SU-DHL-6 (cell line): ENCODE data around the gene OR10A5.

Source experiments
- H2AFZ ChIP-seq: fragments of 200-600 bp; sonication (generic); 2 replicates; pipeline ENCODE4 v1.6.1; 2014; ENCODE audit warnings: low read depth, mild to moderate bottlenecking, moderate library complexity, mixed read lengths, antibody characterized with exemption, low read length; ENCODE audit not compliant: severe bottlenecking
- H3F3A ChIP-seq: fragments of 200-600 bp; shearing (Covaris generic); 2 replicates; pipeline ENCODE4 v1.6.0; 2016; ENCODE audit warnings: antibody characterized with exemption, mild to moderate bottlenecking; ENCODE audit not compliant: insufficient read depth
- H3K27ac ChIP-seq: fragments of 200-600 bp; sonication (generic); 2 replicates; pipeline ENCODE4 v1.5.1; 2016; ENCODE audit warnings: low read depth, mild to moderate bottlenecking, low read length, moderate library complexity, mixed read lengths
- H3K27me3 ChIP-seq: fragments of 200-600 bp; sonication (generic), shearing (Covaris generic); 2 replicates; pipeline ENCODE4 v1.6.0; 2014; ENCODE audit warnings: mild to moderate bottlenecking, low read length
- H3K36me3 ChIP-seq: fragments of 200-600 bp; sonication (generic); 2 replicates; pipeline ENCODE4 v1.6.1; 2014; ENCODE audit warnings: mild to moderate bottlenecking, low read length, mixed read lengths
- H3K4me2 ChIP-seq: fragments of 300-600, 200-600 bp; shearing (Covaris generic), sonication (generic); 2 replicates; pipeline ENCODE4 v1.6.0; 2014; ENCODE audit warnings: low read length, low read depth, mild to moderate bottlenecking; ENCODE audit not compliant: poor library complexity, severe bottlenecking
- H3K4me3 ChIP-seq: fragments of 200-600 bp; sonication (generic); 2 replicates; pipeline ENCODE4 v1.5.1; 2014; ENCODE audit warnings: antibody characterized with exemption, low read length, mild to moderate bottlenecking, mixed read lengths; ENCODE audit not compliant: insufficient read depth, poor library complexity, severe bottlenecking
- H3K79me2 ChIP-seq: fragments of 200-600 bp; sonication (generic); 2 replicates; pipeline ENCODE4 v1.6.1; 2014; ENCODE audit warnings: mild to moderate bottlenecking, low read length, moderate library complexity; ENCODE audit not compliant: insufficient read depth
- H3K9ac ChIP-seq: fragments of 200-600 bp; sonication (generic); 2 replicates; pipeline ENCODE4 v1.7.0; 2014; ENCODE audit warnings: mild to moderate bottlenecking, low read length
- H3K9me2 ChIP-seq: fragments of 200-600 bp; sonication (generic); replicated peaks from 2 replicates; pipeline ENCODE4 v1.6.1; 2014; ENCODE audit warnings: low read length; ENCODE audit not compliant: insufficient read depth
- H3K9me3 ChIP-seq: fragments of 200-600 bp; sonication (generic); 2 replicates; pipeline ENCODE4 v1.6.1; 2014; ENCODE audit warnings: low read length, mixed read lengths; ENCODE audit not compliant: insufficient read depth
- H4K20me1 ChIP-seq: fragments of 200-600 bp; sonication (generic); 2 replicates; pipeline ENCODE4 v1.6.1; 2014; ENCODE audit warnings: low read depth, mild to moderate bottlenecking, antibody characterized with exemption, low read length, moderate library complexity, mixed read lengths
- EZH2phosphoT487 ChIP-seq: fragments of 200-600 bp; sonication (generic), shearing (Covaris generic); conservative IDR thresholded peaks from 2 replicates; pipeline ENCODE4 v1.6.1; 2018; ENCODE audit warnings: mild to moderate bottlenecking, antibody characterized with exemption, low read length, moderate library complexity, mixed read lengths
- TF ChIP-seq, protein P1 (sequence below): fragments of 200-600 bp; sonication (generic); IDR thresholded peaks from one replicate; pipeline ENCODE4 v1.5.1; 2017; ENCODE audit warnings: antibody characterized with exemption, mild to moderate bottlenecking, low read length, moderate library complexity; ENCODE audit not compliant: insufficient read depth, poor library complexity, severe bottlenecking

Gene OR10A5

DNA sequence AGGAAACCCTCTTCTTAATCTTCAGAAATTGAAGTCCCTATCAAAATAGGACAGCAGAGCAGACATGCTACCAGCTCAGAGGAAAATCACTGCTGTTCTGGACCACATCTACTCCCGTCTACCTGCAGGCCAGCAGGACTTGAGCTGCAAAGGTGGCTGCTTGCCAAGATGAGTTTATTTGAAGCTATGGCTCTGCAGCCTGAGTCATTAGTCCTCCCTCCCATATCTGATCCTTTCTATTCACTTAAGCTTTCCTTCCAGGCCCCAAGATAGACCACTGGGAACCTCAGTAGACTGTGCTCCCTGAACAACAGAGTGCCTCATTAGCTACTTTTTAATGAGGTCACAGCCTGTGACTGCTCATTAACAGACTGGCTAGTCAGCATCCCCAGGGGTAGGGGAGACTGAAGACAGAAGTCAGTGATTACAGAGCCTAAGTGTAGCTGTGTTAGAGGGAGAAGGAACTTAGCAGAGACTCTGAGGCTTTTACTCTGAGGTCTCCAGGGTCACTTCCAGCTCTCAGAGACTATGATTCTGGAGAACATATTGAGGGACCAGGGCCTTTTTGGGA lies 10.6 kb downstream of the OR10A5 start:
- TF ChIP-seq EZH2phosphoT487: no peak
- TF ChIP-seq, protein P1, sequence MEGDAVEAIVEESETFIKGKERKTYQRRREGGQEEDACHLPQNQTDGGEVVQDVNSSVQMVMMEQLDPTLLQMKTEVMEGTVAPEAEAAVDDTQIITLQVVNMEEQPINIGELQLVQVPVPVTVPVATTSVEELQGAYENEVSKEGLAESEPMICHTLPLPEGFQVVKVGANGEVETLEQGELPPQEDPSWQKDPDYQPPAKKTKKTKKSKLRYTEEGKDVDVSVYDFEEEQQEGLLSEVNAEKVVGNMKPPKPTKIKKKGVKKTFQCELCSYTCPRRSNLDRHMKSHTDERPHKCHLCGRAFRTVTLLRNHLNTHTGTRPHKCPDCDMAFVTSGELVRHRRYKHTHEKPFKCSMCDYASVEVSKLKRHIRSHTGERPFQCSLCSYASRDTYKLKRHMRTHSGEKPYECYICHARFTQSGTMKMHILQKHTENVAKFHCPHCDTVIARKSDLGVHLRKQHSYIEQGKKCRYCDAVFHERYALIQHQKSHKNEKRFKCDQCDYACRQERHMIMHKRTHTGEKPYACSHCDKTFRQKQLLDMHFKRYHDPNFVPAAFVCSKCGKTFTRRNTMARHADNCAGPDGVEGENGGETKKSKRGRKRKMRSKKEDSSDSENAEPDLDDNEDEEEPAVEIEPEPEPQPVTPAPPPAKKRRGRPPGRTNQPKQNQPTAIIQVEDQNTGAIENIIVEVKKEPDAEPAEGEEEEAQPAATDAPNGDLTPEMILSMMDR: no peak
- no peak overlapping the region for H3K9ac ChIP-seq
- no peaks in the 10 kb centered on the region for H3K79me2 ChIP-seq
- H3K9me3 ChIP-seq: peaks cover 12% of the 10 kb centered on the region; the same call in 1 of the 2 replicates
- no peaks in the 10 kb centered on the region for H3K9me2 ChIP-seq
- H4K20me1 ChIP-seq: no peaks in the 10 kb centered on the region; the same call in 1 of the 2 replicates
- H3K27ac ChIP-seq: no peak overlapping the region
- H3F3A ChIP-seq: no peaks in the 10 kb centered on the region
- H3K4me2 ChIP-seq: no peak overlapping the region
- H3K27me3 ChIP-seq: no peaks in the 10 kb centered on the region
- no peak overlapping the region for H2AFZ ChIP-seq
- no peak overlapping the region for H3K4me3 ChIP-seq
- H3K36me3 ChIP-seq: no peaks in the 10 kb centered on the region

DNA sequence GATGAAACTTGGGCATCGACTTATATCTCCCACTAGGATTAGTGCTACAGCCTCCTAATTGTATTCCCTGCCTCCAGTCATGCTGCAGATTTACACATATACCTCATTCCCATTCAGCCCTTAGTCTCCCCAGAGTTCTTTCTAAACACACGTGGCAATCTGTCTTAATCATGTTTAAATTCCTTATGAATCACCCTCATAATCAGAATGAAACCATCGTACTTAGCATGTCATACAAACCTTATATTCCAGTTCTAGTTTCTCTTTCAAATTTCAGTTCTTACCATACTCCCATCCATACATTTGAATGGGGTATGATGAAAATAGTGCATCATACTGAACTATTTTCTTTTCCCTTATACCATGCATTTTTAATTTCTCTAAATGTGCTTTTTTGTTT lies 11.4 kb downstream of the OR10A5 start:
- Histone ChIP-seq H3K36me3 (no peaks in the 10 kb centered on the region), H3K4me3 (no peak overlapping the region), H3K9me2 (no peaks in the 10 kb centered on the region), H3K9me3 (peaks cover 12% of the 10 kb centered on the region; the same call in 1 of the 2 replicates), H3F3A (no peaks in the 10 kb centered on the region), H3K9ac (no peak overlapping the region), H3K27ac (no peak overlapping the region), H2AFZ (no peak overlapping the region), H3K4me2 (no peak overlapping the region), H3K27me3 (no peaks in the 10 kb centered on the region), H3K79me2 (no peaks in the 10 kb centered on the region), H4K20me1 (no peaks in the 10 kb centered on the region; the same call in 1 of the 2 replicates)
- TF ChIP-seq, protein P1: no peak
- no peak for TF ChIP-seq EZH2phosphoT487

DNA sequence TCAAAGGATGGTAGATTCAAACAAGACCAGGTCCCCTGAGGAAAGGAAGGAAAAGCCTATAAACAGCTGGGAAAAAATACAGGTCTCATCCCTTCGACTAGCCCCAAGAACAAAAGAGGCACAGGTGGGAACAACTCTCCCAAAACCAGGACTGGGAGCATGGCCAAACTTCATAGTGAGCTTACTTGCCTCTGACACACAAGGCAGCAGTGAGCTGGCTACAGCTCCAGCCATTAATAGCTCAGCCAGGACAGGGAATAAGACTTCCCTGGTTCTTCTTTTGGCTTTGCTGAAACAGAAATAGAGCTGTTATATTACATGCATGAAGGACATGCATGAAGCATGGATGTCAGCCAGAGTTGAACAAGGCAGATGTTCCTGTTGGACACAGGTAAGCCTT lies 17.5 kb downstream of the OR10A5 start, which contains the start of gene OR10A2:
OR10A2 (plus strand) TSS at position 97 of the 400 bp plus-strand sequence. CDS start 6,698 bp downstream, outside the sequence.
- TF ChIP-seq, protein P1: no peak
- no peak for TF ChIP-seq EZH2phosphoT487

More for the DNA sequence above, 17.5 kb downstream of the OR10A5 start, which contains the start of gene OR10A2:
- H3K9ac ChIP-seq: no peak within 1 kb of the TSS
- no peak within 1 kb of the TSS for H2AFZ ChIP-seq
- no peaks in the 10 kb centered on the region for H3K27me3 ChIP-seq
- no peak within 1 kb of the TSS for H3K4me3 ChIP-seq
- H3K9me3 ChIP-seq: no peaks in the 10 kb centered on the region
- no peaks in the 10 kb centered on the region for H4K20me1 ChIP-seq
- H3K36me3 ChIP-seq: no peaks in the 10 kb centered on the region
- no peaks in the 10 kb centered on the region for H3K9me2 ChIP-seq
- no peaks in the 10 kb centered on the region for H3F3A ChIP-seq
- H3K27ac ChIP-seq: no peak within 1 kb of the TSS
- H3K4me2 ChIP-seq: no peak within 1 kb of the TSS
- no peaks in the 10 kb centered on the region for H3K79me2 ChIP-seq
